Measurements from ENCODE around the gene ITGB2. TPM values are rescaled to one million over a fixed set of nuclear protein-coding genes. Genes with fewer than 3 reads are reported as not detected.

ITGB2 gene
- total RNA-seq, 5 donors from 2014 or later (not counting 1 experiment from before 2014, with no cell fraction given): 249 to 498 (median 304) TPM

DNA sequence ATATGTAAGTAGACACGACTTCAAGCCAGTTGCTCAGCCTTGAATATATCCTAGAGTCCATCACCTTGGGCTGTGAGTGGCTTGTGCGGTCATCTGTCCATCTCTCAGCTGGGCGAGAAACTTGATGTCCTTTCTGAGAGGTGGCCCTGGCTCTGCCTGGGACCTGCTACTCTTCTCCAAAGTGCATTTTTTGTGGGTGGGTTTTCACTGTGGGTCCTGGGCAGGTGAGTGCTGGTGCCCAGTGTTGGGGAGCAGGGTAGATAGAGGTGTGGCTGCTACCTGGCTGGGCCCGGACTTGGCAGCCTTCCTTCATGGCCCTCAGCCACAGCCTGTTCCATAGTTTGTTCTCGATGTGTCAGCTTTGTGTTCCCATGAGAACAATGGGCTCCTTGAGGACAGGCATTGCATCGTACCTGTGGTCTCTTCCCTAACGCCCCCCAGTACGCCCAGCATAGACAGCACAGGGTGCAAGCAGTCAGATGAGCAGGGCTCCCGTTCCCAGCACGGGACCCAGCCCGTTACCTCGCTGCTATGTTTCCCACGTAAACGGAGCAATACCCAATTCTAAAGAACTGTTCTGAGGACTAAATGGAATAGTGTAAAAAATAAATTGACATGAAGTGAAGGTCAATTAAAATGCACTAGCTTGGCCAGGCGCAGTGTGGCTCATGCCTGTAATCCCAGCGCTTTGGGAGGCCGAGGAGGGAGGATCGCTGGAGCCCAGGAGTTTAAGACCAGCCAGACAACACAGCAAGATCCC lies 18.3 kb upstream of the ITGB2 start:
- no peak overlapping the region for H3K27ac ChIP-seq (ENCODE audit: low read length)
- H3K4me3 ChIP-seq (ENCODE audit: control insufficient read depth in 1 of 2, extremely low read depth in 1 of 2, low read length in 1 of 2): peak overlapping the region; percentile 71 to 81
- H3K36me3 ChIP-seq (ENCODE audit: control insufficient read depth in 2 of 2, extremely low read depth in 1 of 2, insufficient read depth in 1 of 2, low read length in 1 of 2): peaks cover 0 to 6% of the 10 kb centered on the region in 2 donors
- ChIA-PET CTCF (no interaction called here), POLR2A (no interaction called here)
- Mint-ChIP-seq H3K9me3 (no peaks in the 10 kb centered on the region), H3K4me1 (peaks cover 38 to 40% (median 39%) of the 10 kb centered on the region in 3 donors), H3K27me3 (no peaks in the 10 kb centered on the region), H3K27ac (peak overlapping the region; percentile 81 to 85), H3K36me3 (peaks cover 8% of the 10 kb centered on the region), H3K4me3 (peak overlapping the region; percentile 84 to 96 (median 86))
- 85% methylated on average over 17 of the region's 18 CpGs for WGBS (ENCODE audit: insufficient coverage)
- no peaks in the 10 kb centered on the region for H3K27me3 ChIP-seq (replicated peaks in 1 of 2; ENCODE audit: control insufficient read depth in 2 of 2, extremely low read depth in 1 of 2, insufficient read depth in 2 of 2, low read length in 1 of 2)
- DNase-seq (no peak), ATAC-seq (replicated peaks in 1 of 4) (no peak)
- no peaks in the 10 kb centered on the region for H3K9me3 ChIP-seq
- H3K4me1 ChIP-seq (ENCODE audit: control insufficient read depth in 1 of 2, extremely low read depth in 1 of 2, insufficient read depth in 2 of 2, low read length in 2 of 2): peaks cover 10 to 42% of the 10 kb centered on the region in 2 experiments

GRCh38 chr21:44935533-44935927 lies 14.8 kb upstream of the ITGB2 start:
- H3K4me1 Mint-ChIP-seq: peaks cover 19 to 20% (median 19%) of the 10 kb centered on the region in 3 donors
- Histone ChIP-seq H3K27ac (ENCODE audit: low read length) (no peak overlapping the region), H3K27me3 (replicated peaks in 1 of 2; ENCODE audit: control insufficient read depth in 2 of 2, extremely low read depth in 1 of 2, insufficient read depth in 2 of 2, low read length in 1 of 2) (peaks cover 0 to 4% of the 10 kb centered on the region in 2 experiments), H3K36me3 (ENCODE audit: control insufficient read depth in 2 of 2, extremely low read depth in 1 of 2, insufficient read depth in 1 of 2, low read length in 1 of 2) (no peaks in the 10 kb centered on the region), H3K4me1 (ENCODE audit: control insufficient read depth in 1 of 2, extremely low read depth in 1 of 2, insufficient read depth in 2 of 2, low read length in 2 of 2) (peaks cover 3 to 42% of the 10 kb centered on the region in 2 experiments), H3K4me3 (ENCODE audit: control insufficient read depth in 1 of 2, extremely low read depth in 1 of 2, low read length in 1 of 2) (no peak overlapping the region), H3K9me3 (no peaks in the 10 kb centered on the region)
- no peak overlapping the region for H3K27ac Mint-ChIP-seq
- H3K9me3 Mint-ChIP-seq: no peaks in the 10 kb centered on the region
- no peak for ATAC-seq (replicated peaks in 1 of 4)
- no peaks in the 10 kb centered on the region for H3K27me3 Mint-ChIP-seq
- ChIA-PET POLR2A (no interaction called here), CTCF (no interaction called here)
- H3K4me3 Mint-ChIP-seq: no peak overlapping the region
- H3K36me3 Mint-ChIP-seq: no peaks in the 10 kb centered on the region
- WGBS (ENCODE audit: insufficient coverage): 97% methylated on average over 8 of the region's 10 CpGs
- no peak for DNase-seq

GRCh38 chr21:44934797-44935532 lies 14.3 kb upstream of the ITGB2 start:
- no peaks in the 10 kb centered on the region for H3K36me3 Mint-ChIP-seq
- CTCF ChIA-PET: interaction anchor here in 1 of 2 donors (1.3 kb wide), 1 partner anchor 43 kb away, joined by 6 read pairs; no protein-coding TSS in a partner anchor
- DNase-seq: no peak
- Histone ChIP-seq H3K9me3 (no peaks in the 10 kb centered on the region), H3K4me1 (ENCODE audit: control insufficient read depth in 1 of 2, extremely low read depth in 1 of 2, insufficient read depth in 2 of 2, low read length in 2 of 2) (peaks cover 6 to 43% of the 10 kb centered on the region in 2 experiments), H3K27me3 (replicated peaks in 1 of 2; ENCODE audit: control insufficient read depth in 2 of 2, extremely low read depth in 1 of 2, insufficient read depth in 2 of 2, low read length in 1 of 2) (peaks cover 0 to 4% of the 10 kb centered on the region in 2 experiments), H3K4me3 (ENCODE audit: control insufficient read depth in 1 of 2, extremely low read depth in 1 of 2, low read length in 1 of 2) (no peak overlapping the region), H3K27ac (ENCODE audit: low read length) (no peak overlapping the region), H3K36me3 (ENCODE audit: control insufficient read depth in 2 of 2, extremely low read depth in 1 of 2, insufficient read depth in 1 of 2, low read length in 1 of 2) (no peaks in the 10 kb centered on the region)
- H3K27me3 Mint-ChIP-seq: no peaks in the 10 kb centered on the region
- H3K9me3 Mint-ChIP-seq: no peaks in the 10 kb centered on the region
- POLR2A ChIA-PET: interaction anchor here in 1 of 2 donors (0.6 kb wide), 1 partner anchor 144 kb away, joined by 5 read pairs; no protein-coding TSS in a partner anchor
- H3K27ac Mint-ChIP-seq: peak overlapping the region in 1 of 2 donors; percentile 39
- ATAC-seq (replicated peaks in 1 of 4): no peak
- WGBS (ENCODE audit: insufficient coverage): 91% methylated on average over 7 of the region's 9 CpGs
- H3K4me1 Mint-ChIP-seq: peaks cover 21 to 23% (median 21%) of the 10 kb centered on the region in 3 donors
- no peak overlapping the region for H3K4me3 Mint-ChIP-seq

GRCh38 chr21:44934276-44934675 lies 13.6 kb upstream of the ITGB2 start:
- CTCF ChIA-PET: interaction anchor here in 1 of 2 donors (1.3 kb wide), 1 partner anchor 42 kb away, joined by 6 read pairs; no protein-coding TSS in a partner anchor
- H3K36me3 Mint-ChIP-seq: no peaks in the 10 kb centered on the region
- H3K27ac Mint-ChIP-seq: no peak overlapping the region
- Histone ChIP-seq H3K4me3 (ENCODE audit: control insufficient read depth in 1 of 2, extremely low read depth in 1 of 2, low read length in 1 of 2) (no peak overlapping the region), H3K4me1 (ENCODE audit: control insufficient read depth in 1 of 2, extremely low read depth in 1 of 2, insufficient read depth in 2 of 2, low read length in 2 of 2) (peaks cover 11 to 46% of the 10 kb centered on the region in 2 experiments), H3K27me3 (replicated peaks in 1 of 2; ENCODE audit: control insufficient read depth in 2 of 2, extremely low read depth in 1 of 2, insufficient read depth in 2 of 2, low read length in 1 of 2) (peaks cover 0 to 4% of the 10 kb centered on the region in 2 experiments), H3K36me3 (ENCODE audit: control insufficient read depth in 2 of 2, extremely low read depth in 1 of 2, insufficient read depth in 1 of 2, low read length in 1 of 2) (no peaks in the 10 kb centered on the region), H3K9me3 (no peaks in the 10 kb centered on the region), H3K27ac (ENCODE audit: low read length) (no peak overlapping the region)
- POLR2A ChIA-PET: interaction anchor here in 1 of 2 donors (0.6 kb wide), 1 partner anchor 145 kb away, joined by 5 read pairs; no protein-coding TSS in a partner anchor
- H3K4me1 Mint-ChIP-seq: peaks cover 28% of the 10 kb centered on the region in 3 donors
- no peaks in the 10 kb centered on the region for H3K9me3 Mint-ChIP-seq
- no peaks in the 10 kb centered on the region for H3K27me3 Mint-ChIP-seq
- DNase-seq (no peak), ATAC-seq (replicated peaks in 1 of 4) (no peak)
- no peak overlapping the region for H3K4me3 Mint-ChIP-seq
- 91% methylated on average over 4 of the region's 6 CpGs for WGBS (ENCODE audit: insufficient coverage)

DNA sequence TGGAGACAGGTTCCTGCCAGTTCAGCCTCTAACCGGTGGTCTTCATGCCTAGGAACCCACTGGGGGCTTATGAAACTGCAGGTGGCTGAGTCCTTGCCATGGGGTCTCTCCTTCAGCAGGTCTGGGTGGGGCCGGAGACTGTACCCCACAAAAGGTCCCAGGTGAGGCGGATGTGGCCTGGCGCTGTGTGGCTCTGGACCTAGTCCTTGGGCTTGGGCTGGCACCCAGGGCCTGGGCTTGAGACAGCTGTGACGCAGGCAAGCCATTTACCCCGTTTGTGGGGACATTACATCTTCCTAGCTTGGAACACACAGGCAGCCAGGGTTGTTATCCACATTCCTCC lies 13.2 kb upstream of the ITGB2 start:
- no peaks in the 10 kb centered on the region for H3K9me3 ChIP-seq
- no peak for DNase-seq
- H3K4me1 ChIP-seq (ENCODE audit: control insufficient read depth in 1 of 2, extremely low read depth in 1 of 2, insufficient read depth in 2 of 2, low read length in 2 of 2): peaks cover 14 to 46% of the 10 kb centered on the region in 2 experiments
- Mint-ChIP-seq H3K36me3 (no peaks in the 10 kb centered on the region), H3K27ac (no peak overlapping the region), H3K9me3 (no peaks in the 10 kb centered on the region), H3K4me1 (peaks cover 28% of the 10 kb centered on the region in 3 donors), H3K4me3 (no peak overlapping the region), H3K27me3 (no peaks in the 10 kb centered on the region)
- ATAC-seq (replicated peaks in 1 of 4): no peak
- CTCF ChIA-PET: interaction anchor here in 1 of 2 donors (1.3 kb wide), 1 partner anchor 42 kb away, joined by 6 read pairs; no protein-coding TSS in a partner anchor
- no peaks in the 10 kb centered on the region for H3K36me3 ChIP-seq (ENCODE audit: control insufficient read depth in 2 of 2, extremely low read depth in 1 of 2, insufficient read depth in 1 of 2, low read length in 1 of 2)
- no peak overlapping the region for H3K27ac ChIP-seq (ENCODE audit: low read length)
- no peak overlapping the region for H3K4me3 ChIP-seq (ENCODE audit: control insufficient read depth in 1 of 2, extremely low read depth in 1 of 2, low read length in 1 of 2)
- POLR2A ChIA-PET: no interaction called here
- peaks cover 0 to 4% of the 10 kb centered on the region in 2 experiments for H3K27me3 ChIP-seq (replicated peaks in 1 of 2; ENCODE audit: control insufficient read depth in 2 of 2, extremely low read depth in 1 of 2, insufficient read depth in 2 of 2, low read length in 1 of 2)
- WGBS (ENCODE audit: insufficient coverage): 92% methylated on average over 6 of the region's 6 CpGs

DNA sequence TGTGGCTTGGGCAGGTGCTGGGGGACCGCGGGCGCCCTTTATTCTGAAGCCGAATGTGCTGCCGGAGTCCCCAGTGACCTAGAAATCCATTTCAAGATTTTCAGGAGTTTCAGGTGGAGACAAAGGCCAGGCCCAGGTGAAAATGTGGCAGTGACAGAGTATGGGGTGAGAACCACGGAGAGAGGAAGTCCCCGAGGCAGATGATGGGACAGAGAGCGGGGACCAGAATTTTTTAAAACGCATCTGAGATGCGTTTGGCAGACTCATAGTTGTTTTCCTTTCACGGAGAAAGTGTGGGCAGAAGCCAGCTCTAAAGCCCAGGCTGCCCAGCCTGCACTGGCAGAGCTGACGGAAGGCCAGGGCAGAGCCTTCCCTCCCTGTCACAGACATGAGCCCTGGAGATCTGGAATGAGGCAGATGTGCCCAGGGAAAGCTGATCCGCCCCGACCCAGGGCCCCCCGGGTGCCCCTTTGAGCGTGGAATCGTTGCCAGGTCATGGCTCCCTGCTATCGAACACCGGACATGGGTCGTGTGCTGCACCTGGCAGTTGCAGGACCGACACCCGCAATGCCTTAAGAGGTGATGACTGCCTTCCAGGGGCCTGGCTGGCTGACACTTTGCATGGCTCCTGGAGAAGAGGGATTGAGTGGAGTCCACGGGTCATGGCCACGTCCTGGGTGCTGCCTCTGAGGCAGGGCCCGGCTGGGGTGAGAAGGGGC lies 12.7 kb upstream of the ITGB2 start:
- Histone ChIP-seq H3K27me3 (replicated peaks in 1 of 2; ENCODE audit: control insufficient read depth in 2 of 2, extremely low read depth in 1 of 2, insufficient read depth in 2 of 2, low read length in 1 of 2) (peaks cover 0 to 4% of the 10 kb centered on the region in 2 experiments), H3K9me3 (no peaks in the 10 kb centered on the region), H3K4me3 (ENCODE audit: control insufficient read depth in 1 of 2, extremely low read depth in 1 of 2, low read length in 1 of 2) (no peak overlapping the region), H3K27ac (ENCODE audit: low read length) (no peak overlapping the region), H3K4me1 (ENCODE audit: control insufficient read depth in 1 of 2, extremely low read depth in 1 of 2, insufficient read depth in 2 of 2, low read length in 2 of 2) (peaks cover 14 to 49% of the 10 kb centered on the region in 2 experiments), H3K36me3 (ENCODE audit: control insufficient read depth in 2 of 2, extremely low read depth in 1 of 2, insufficient read depth in 1 of 2, low read length in 1 of 2) (no peaks in the 10 kb centered on the region)
- Mint-ChIP-seq H3K4me1 (peaks cover 29 to 31% (median 31%) of the 10 kb centered on the region in 3 donors), H3K27ac (no peak overlapping the region), H3K27me3 (no peaks in the 10 kb centered on the region), H3K36me3 (no peaks in the 10 kb centered on the region), H3K9me3 (no peaks in the 10 kb centered on the region), H3K4me3 (peak overlapping the region; percentile 31 to 51 (median 39))
- CTCF ChIA-PET: interaction anchor here (1.0 to 2.7 kb wide), 4 partner anchors 38 to 140 kb away, joined by 5 to 15 read pairs (median 7); no protein-coding TSS in a partner anchor
- POLR2A ChIA-PET: no interaction called here
- DNase-seq: no peak
- WGBS (ENCODE audit: insufficient coverage): 70% methylated on average over 25 of the region's 25 CpGs
- no peak for ATAC-seq (replicated peaks in 1 of 4)

All from T-cell (primary cell).